Purkinje cell (primary cell): ENCODE results near the gene SYT15B. TPM values are rescaled to one million over a fixed set of nuclear protein-coding genes. Genes with fewer than 3 reads are reported as not detected.

Experiments used
- polyA plus RNA-seq: library from polyadenylated mRNA; unstranded; fragments of >200 nt; fragmentation: Nextera tagmentation; gene quantifications from 2 replicates; pipeline ENCODE4 v1.2.1, GENCODE V29; 2014

Gene SYT15B
- polyA plus RNA-seq, result 0.92 TPM in 1 of 2 replicates, not detected in the other

DNA sequence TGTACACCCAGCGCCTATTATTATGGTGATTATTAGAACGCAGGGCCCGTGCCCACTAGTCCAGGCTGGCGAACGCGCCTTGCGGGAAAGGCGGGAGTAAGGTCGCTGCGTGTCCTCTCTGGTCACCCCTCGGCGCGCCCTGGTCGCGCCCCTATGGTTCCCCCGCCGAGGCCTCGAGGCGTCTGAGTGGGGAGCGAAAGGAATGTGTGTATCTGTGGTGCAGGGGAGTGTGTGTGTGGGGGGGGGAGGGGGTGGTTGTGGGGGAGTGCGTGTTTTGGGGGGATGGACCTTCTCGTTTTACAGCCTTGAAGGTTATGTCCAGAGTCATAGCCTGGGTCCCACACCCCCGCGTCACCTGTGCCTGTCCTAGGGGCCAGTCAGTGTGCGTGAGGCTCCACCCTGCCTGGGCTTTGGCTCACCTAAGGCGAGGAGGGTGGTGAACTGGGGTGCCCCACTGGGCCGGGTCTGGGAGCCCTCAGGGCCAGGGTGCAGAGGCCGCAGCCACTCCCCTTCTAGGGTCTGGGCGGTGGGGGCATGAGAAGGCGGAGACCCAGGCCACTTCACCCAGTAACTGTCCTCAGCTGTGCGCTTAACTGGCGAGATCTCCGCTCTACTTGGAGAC is at the start of gene SYT15B:
SYT15B (minus strand) TSS at position 39 of the 622 bp plus-strand sequence. CDS start 952 bp downstream, outside the sequence.

Other genes with a start within 250 kb of the SYT15B start
- 0.70 TPM in 1 of 2 replicates, not detected in the other for gene AGAP9, start 240.0 kb downstream of the SYT15B start, polyA plus RNA-seq
- not detected in 2 replicates for gene NPY4R2, start 155.1 kb upstream of the SYT15B start, polyA plus RNA-seq
- gene FAM25C, start 236.2 kb upstream of the SYT15B start, polyA plus RNA-seq, result not detected in 2 replicates